Spleen (tissue), 11 donors: Measurements from ENCODE around the gene PRCP. TPM values are rescaled to one million over a fixed set of nuclear protein-coding genes. Genes with fewer than 3 reads are reported as not detected.

Source experiments
- DNase-seq: peaks from one replicate; pipeline ENCODE4 v3.0.0-alpha.2; 2020
- H3K27ac ChIP-seq, 8 donors: fragments of 200-600 bp; sonication (generic) in 7 of 8; 1 replicate in 4 of 8; 2 replicates in 4 of 8; pipeline versions ENCODE4 v1.5.0 to v1.8.0; 2016 to 2021; ENCODE audit warnings: inconsistent platforms in 4 of 8, mild to moderate bottlenecking in 4 of 8, moderate library complexity in 1 of 8
- H3K27me3 ChIP-seq, 7 donors: fragments of 200-600 bp; sonication (generic) in 6 of 7; replicated peaks in 1 of 7; 1 replicate in 4 of 7; 2 replicates in 3 of 7; pipeline versions ENCODE4 v1.5.0 to v1.8.0; 2016 to 2021; ENCODE audit warnings: inconsistent platforms in 3 of 7, mild to moderate bottlenecking in 1 of 7
- H3K36me3 ChIP-seq, 6 donors: fragments of 200-600 bp; sonication (generic) in 5 of 6; 1 replicate in 4 of 6; 2 replicates in 2 of 6; pipeline versions ENCODE4 v1.5.0 to v1.8.0; 2016 to 2021; ENCODE audit warnings: inconsistent platforms in 2 of 6
- H3K4me1 ChIP-seq, 6 donors: fragments of 200-600 bp; sonication (generic) in 5 of 6; 1 replicate in 3 of 6; 2 replicates in 3 of 6; pipeline versions ENCODE4 v1.5.0 to v1.8.0; 2016 to 2021; ENCODE audit warnings: inconsistent platforms in 3 of 6
- H3K4me3 ChIP-seq, 8 donors: fragments of 200-600 bp; sonication (generic) in 7 of 8; 1 replicate in 4 of 8; 2 replicates in 4 of 8; pipeline versions ENCODE4 v1.5.0 to v1.8.0; 2016 to 2021; ENCODE audit warnings: inconsistent platforms in 4 of 8, mild to moderate bottlenecking in 4 of 8, moderate library complexity in 2 of 8
- H3K9me3 ChIP-seq, 8 donors: fragments of 200-600 bp; sonication (generic) in 7 of 8; 1 replicate in 4 of 8; 2 replicates in 4 of 8; pipeline versions ENCODE4 v1.5.0 to v1.8.0; 2016 to 2021; ENCODE audit warnings: inconsistent platforms in 4 of 8
- POLR2A ChIP-seq, 3 donors: fragments of 450-650 bp; IDR thresholded peaks; one replicate each; pipeline ENCODE4 v1.5.1; 2017; ENCODE audit warnings: antibody characterized with exemption in 3 of 3, mild to moderate bottlenecking in 1 of 3
- POLR2AphosphoS5 ChIP-seq, 3 donors: sonication (generic); formaldehyde crosslinking; IDR thresholded peaks; one replicate each; pipeline ENCODE4 v1.5.1; 2017; ENCODE audit warnings: antibody characterized with exemption in 3 of 3
- WGBS, 5 donors: extraction: QIAGEN DNeasy Blood & Tissue Kit in 3 of 5; methylation state at CpG; one replicate each; pipeline versions ENCODE4 v1.1.5 to v1.1.7; 2013 to 2018; 5-methylcytosine and 5-hydroxymethylcytosine counted together
- intact Hi-C: fragments of 100-400 bp; cut with DNase I; formaldehyde crosslinking; loops from one replicate; pipeline ENCODE4 v1.15.0; 2023; ENCODE audit warnings: low total_unique reads
- polyA plus RNA-seq, 3 donors: library from polyadenylated mRNA; stranded (reverse); fragments of 200-250 nt; gene quantifications; one replicate each; pipeline ENCODE4 v1.2.1, GENCODE V29; 2013
- total RNA-seq, 7 donors: library from RNA; depleted of rRNA in 3 of 7; stranded (reverse); fragments of >200 nt in 3 of 7; fragmentation: NEBNext Ultra II Directional in 4 of 7; extraction: Animal tissue kit (Norgen Biotek cat#: 25700) in 4 of 7; gene quantifications; one replicate each; pipeline versions ENCODE4 v1.1.0 to v1.2.1, GENCODE V29; 2016 to 2021
- TF ChIP-seq, protein P1 (sequence below), 11 experiments: fragments of 200-600 bp in 7 of 11; fragments of 450-650 bp in 4 of 11; sonication (generic) in 4 of 11; IDR thresholded peaks in 8 of 11; conservative IDR thresholded peaks in 3 of 11; 1 replicate in 7 of 11; 2 replicates in 4 of 11; pipeline versions ENCODE4 v1.4.0 to v1.8.0; 2016 to 2021; ENCODE audit warnings: antibody characterized with exemption in 11 of 11, inconsistent platforms in 4 of 11, mild to moderate bottlenecking in 1 of 11
- donor health status: healthy with polysubstance abuse.
- donor health status: DM: no; HTN: no; CAD: no; lungs with moderate emphysema.
- donor health status: DM: no; HTN: no; CAD: no.
- donor health status: Bipolar disorder and iron deficiency.
- donor health status: healthy.
- donor health status: DM: no; HTN: no; CAD: no.
- donor health status: DM: yes; HTN: yes; CAD: no.

The PRCP gene
- total and polyA plus RNA-seq, 10 donors: 22.2 to 85.7 (median 65.7) TPM

DNA sequence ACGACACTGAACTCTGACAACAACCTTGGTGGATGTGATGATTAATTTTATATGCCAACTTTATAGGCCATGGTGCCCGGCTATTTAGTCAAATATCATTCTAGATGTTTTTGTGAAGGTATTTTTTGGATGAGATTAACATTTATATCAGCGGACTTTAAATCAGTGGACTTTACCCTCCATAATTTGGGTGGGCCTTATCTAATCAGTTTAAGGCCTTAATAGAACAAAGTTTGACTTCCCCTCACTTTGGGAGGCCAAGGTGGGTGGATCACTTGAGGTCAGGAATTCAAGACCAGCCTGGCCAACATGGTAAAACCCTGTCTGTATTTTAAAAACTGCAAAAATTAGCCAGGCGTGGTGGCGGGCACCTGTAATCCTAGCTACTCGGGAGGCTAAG lies 4.0 kb downstream of the PRCP start:
- WGBS, 5 donors: 89 to 94% (median 92%) methylated on average over 6 of the region's 6 CpGs
- TF ChIP-seq POLR2AphosphoS5 (IDR thresholded peaks at IDR 0.05) (no peak), POLR2A (IDR thresholded peaks at IDR 0.05) (no peak)
- TF ChIP-seq, protein P1, sequence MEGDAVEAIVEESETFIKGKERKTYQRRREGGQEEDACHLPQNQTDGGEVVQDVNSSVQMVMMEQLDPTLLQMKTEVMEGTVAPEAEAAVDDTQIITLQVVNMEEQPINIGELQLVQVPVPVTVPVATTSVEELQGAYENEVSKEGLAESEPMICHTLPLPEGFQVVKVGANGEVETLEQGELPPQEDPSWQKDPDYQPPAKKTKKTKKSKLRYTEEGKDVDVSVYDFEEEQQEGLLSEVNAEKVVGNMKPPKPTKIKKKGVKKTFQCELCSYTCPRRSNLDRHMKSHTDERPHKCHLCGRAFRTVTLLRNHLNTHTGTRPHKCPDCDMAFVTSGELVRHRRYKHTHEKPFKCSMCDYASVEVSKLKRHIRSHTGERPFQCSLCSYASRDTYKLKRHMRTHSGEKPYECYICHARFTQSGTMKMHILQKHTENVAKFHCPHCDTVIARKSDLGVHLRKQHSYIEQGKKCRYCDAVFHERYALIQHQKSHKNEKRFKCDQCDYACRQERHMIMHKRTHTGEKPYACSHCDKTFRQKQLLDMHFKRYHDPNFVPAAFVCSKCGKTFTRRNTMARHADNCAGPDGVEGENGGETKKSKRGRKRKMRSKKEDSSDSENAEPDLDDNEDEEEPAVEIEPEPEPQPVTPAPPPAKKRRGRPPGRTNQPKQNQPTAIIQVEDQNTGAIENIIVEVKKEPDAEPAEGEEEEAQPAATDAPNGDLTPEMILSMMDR (IDR thresholded peaks at IDR 0.05 in 8 of 11, conservative IDR thresholded peaks at IDR 0.05 in 3 of 11): no peak
- Histone ChIP-seq H3K9me3 (no peaks in the 10 kb centered on the region), H3K4me3 (peak overlapping the region in 1 of 8 donors; percentile 20), H3K4me1 (peaks cover 12 to 89% (median 61%) of the 10 kb centered on the region in 6 donors), H3K36me3 (no peaks in the 10 kb centered on the region), H3K27me3 (peaks cover 0 to 24% (median 0%) of the 10 kb centered on the region in 7 donors), H3K27ac (peak overlapping the region in 7 of 8 donors; percentile 5 to 84 (median 67))
- intact Hi-C loops: no loop called here
- no peak for DNase-seq

DNA sequence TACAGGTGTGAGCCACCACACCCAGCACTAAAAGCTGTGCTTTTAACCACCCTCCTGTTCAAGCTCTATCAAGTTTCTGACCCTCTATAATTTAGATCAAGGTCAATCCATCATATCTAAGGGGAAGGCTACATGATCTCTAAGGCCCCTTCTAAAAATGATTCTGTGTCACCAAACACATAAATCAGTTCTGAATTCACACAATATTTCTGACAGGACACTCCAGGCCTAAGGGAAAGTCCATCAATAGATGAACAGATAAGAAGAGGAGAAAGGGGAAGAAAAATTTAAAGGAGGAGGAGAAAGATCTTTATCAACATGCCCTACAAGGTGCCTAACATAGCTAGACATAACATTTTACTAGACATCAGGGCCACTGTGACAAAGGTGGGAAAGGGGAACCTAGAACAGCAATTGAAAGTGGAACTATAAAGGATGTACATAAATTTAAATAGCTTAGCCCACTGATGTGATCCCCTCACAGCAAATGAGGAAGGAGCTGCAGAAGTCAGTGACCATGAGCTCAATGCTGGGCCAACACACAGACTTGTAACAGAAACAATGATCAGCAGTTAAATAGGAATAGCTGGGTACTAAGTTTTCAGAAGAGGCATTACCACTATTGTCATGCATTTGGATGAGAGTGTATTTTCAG lies 4.7 kb downstream of the PRCP start:
- no peaks in the 10 kb centered on the region for H3K36me3 ChIP-seq
- H3K4me1 ChIP-seq: peaks cover 12 to 95% (median 67%) of the 10 kb centered on the region in 6 donors
- intact Hi-C loops: no loop called here
- peak overlapping the region in 1 of 8 donors; percentile 20 for H3K4me3 ChIP-seq
- no peak for TF ChIP-seq POLR2A (IDR thresholded peaks at IDR 0.05)
- TF ChIP-seq POLR2AphosphoS5 (IDR thresholded peaks at IDR 0.05): peak in 1 of 3 donors; percentile 62
- peak overlapping the region in 7 of 8 donors; percentile 43 to 84 (median 67) for H3K27ac ChIP-seq
- no peaks in the 10 kb centered on the region for H3K9me3 ChIP-seq
- peaks cover 0 to 19% (median 0%) of the 10 kb centered on the region in 7 donors for H3K27me3 ChIP-seq
- no peak for DNase-seq

DNA sequence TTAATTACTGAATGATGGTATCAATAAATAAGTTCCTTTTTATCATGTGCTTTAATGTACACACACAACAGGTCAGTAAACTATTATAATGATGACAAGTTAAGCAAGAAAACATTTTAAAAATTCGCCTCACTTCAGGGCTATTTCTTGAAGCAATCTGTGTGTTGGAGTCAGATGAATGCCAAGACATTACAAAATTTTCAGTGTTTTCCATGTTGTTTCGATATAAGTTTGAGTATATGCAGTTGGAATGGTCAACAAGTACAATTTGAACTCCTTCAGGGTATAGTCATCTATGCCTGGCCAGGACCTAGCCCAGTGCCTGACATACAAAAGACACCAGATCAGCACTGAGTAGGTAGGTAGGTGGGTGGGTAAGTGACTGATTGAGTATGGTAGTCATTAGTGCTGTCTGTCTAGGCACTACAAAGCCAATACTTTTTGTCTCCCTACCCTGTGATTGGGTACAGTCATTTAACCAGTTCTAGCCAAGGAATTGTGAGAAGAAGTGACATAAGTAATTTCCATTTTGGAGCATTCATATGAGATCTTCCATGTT lies 7.5 kb downstream of the PRCP start:
- no peak overlapping the region for H3K4me3 ChIP-seq
- peak overlapping the region in 1 of 8 donors; percentile 43 for H3K27ac ChIP-seq
- WGBS, 5 donors: 90 to 97% (median 94%) methylated on average over 2 of the region's 2 CpGs
- H3K9me3 ChIP-seq: no peaks in the 10 kb centered on the region
- peaks cover 0 to 20% (median 0%) of the 10 kb centered on the region in 7 donors for H3K27me3 ChIP-seq
- DNase-seq: no peak
- H3K4me1 ChIP-seq: peaks cover 0 to 93% (median 63%) of the 10 kb centered on the region in 6 donors
- no peak for TF ChIP-seq POLR2AphosphoS5 (IDR thresholded peaks at IDR 0.05)
- TF ChIP-seq, protein P1 (IDR thresholded peaks at IDR 0.05 in 8 of 11, conservative IDR thresholded peaks at IDR 0.05 in 3 of 11): no peak
- no peak for TF ChIP-seq POLR2A (IDR thresholded peaks at IDR 0.05)
- intact Hi-C loops: no loop called here
- H3K36me3 ChIP-seq: no peaks in the 10 kb centered on the region

DNA sequence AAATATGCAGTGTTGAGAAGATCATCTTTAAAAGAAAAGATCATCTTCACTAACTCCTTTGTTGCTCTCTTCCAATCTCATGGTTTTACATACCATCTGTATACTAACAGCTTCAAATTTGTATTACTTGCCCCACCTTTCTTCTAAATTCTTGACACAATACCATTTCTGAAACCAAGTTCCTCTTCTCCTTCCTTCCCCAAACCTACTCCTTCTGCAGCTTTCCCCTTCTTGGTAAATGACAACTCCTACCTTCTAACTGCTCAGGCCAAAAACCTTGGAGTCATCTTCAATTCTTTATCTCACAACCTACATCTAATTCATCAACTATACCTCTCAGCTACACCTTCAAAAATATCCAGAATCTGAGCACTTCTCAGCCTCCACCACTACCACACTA lies 9.3 kb downstream of the PRCP start:
- TF ChIP-seq POLR2A (IDR thresholded peaks at IDR 0.05) (no peak), POLR2AphosphoS5 (IDR thresholded peaks at IDR 0.05) (no peak)
- TF ChIP-seq, protein P1 (IDR thresholded peaks at IDR 0.05 in 8 of 11, conservative IDR thresholded peaks at IDR 0.05 in 3 of 11): no peak
- H3K4me3 ChIP-seq: peak overlapping the region in 6 of 8 donors; percentile 27 to 53 (median 32)
- DNase-seq: no peak
- peaks cover 0 to 81% (median 49%) of the 10 kb centered on the region in 6 donors for H3K4me1 ChIP-seq
- H3K27me3 ChIP-seq: peaks cover 0 to 21% (median 0%) of the 10 kb centered on the region in 7 donors
- no peaks in the 10 kb centered on the region for H3K9me3 ChIP-seq
- intact Hi-C loops: no loop called here
- no peaks in the 10 kb centered on the region for H3K36me3 ChIP-seq
- peak overlapping the region in 7 of 8 donors; percentile 35 to 83 (median 64) for H3K27ac ChIP-seq
